ENCODE measurements around the gene ZFP36L2. TPM values are rescaled to one million over a fixed set of nuclear protein-coding genes. Genes with fewer than 3 reads are reported as not detected.

The ZFP36L2 gene
- total RNA-seq, 1 experiment from 2014 or later, result 10.6 TPM

DNA sequence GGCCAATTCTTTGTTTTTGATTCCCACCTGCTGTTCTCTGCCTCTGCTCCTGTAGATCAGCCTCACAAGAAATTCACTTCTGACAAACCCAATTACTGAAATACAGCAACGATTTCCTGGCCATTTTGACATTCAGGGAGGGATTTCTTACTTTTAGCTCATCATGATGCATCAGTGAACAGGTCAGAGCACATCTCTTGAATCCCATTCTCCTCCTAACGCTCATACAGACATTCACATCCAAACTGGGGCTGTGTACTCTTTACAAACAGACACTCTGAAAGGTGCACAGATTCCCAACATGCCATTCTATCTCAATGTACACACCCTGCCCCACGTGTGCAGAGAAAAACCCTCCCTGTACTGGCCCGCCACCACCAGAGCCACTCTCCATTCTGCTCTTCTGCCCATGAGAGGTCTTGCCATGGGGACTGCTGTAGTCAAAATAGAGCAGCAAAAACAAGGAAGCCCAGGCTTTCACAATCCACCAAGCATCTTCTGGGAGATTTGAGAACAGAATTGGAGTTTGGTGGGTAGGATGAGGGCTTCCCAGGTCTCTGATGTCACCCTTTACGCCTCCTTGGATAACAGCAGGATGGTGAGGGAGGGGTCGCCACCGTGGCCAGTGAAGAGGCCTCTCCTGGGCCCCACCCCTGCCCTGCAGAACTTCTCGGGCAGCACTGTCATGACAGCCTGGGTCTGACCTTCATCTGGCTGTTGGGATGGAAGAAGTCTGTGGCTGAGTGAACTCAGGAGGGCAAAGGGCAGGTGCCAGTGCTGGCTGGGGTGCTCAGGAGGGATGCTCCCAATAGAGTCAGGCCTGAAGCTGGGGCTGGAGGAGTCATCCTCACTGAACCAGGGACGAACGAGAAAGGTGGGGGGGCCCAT, 41.9 kb upstream of the ZFP36L2 start:
- no peak overlapping the region for H2AFZ ChIP-seq (ENCODE audit: low read length)
- H3K79me2 ChIP-seq (ENCODE audit: low read length), result no peaks in the 10 kb centered on the region
- no peak for DNase-seq
- H3K9me2 ChIP-seq (replicated peaks; ENCODE audit: insufficient read depth, low read length), result no peaks in the 10 kb centered on the region
- H3K9me3 ChIP-seq (ENCODE audit: low read length), result no peaks in the 10 kb centered on the region
- no peaks in the 10 kb centered on the region for H4K20me1 ChIP-seq (ENCODE audit: insufficient read depth, low read depth, low read length)
- H3K36me3 ChIP-seq (ENCODE audit: insufficient read depth, low read length), result no peaks in the 10 kb centered on the region
- H3K4me1 ChIP-seq (ENCODE audit: low read length), result no peaks in the 10 kb centered on the region
- H3K4me3 ChIP-seq (ENCODE audit: low read length), result no peak overlapping the region
- no peaks in the 10 kb centered on the region for H3K27me3 ChIP-seq (ENCODE audit: low read length)
- H3K4me2 ChIP-seq (ENCODE audit: low read depth, low read length, poor library complexity, severe bottlenecking), result no peak overlapping the region
- no peak overlapping the region for H3K9ac ChIP-seq (ENCODE audit: low read length)
- no peak overlapping the region for H3K27ac ChIP-seq (ENCODE audit: low read length)

DNA sequence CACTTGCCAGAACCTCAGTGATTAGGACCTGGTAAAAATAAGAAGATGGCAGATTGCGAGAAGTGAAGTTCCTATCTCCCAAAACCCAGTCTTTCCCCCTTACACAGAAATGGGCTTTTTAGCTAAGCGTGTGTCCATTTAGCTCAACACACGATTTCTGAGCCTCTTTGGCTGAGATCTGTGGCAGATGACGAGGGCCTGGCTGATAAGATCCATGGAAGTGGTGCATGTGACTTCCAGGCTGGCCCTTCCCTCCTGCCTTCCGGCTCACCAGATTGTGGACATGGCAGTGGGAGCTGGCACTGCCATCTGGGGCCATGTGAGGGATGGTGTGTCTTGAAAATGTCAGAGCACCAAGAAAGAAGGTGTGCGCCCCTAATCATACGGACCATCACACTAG, 41.0 kb upstream of the ZFP36L2 start:
- Histone ChIP-seq H3K4me1 (ENCODE audit: low read length) (no peaks in the 10 kb centered on the region), H3K27me3 (ENCODE audit: low read length) (no peaks in the 10 kb centered on the region), H3K9ac (ENCODE audit: low read length) (no peak overlapping the region), H3K9me3 (ENCODE audit: low read length) (no peaks in the 10 kb centered on the region), H3K9me2 (replicated peaks; ENCODE audit: insufficient read depth, low read length) (no peaks in the 10 kb centered on the region), H4K20me1 (ENCODE audit: insufficient read depth, low read depth, low read length) (no peaks in the 10 kb centered on the region), H3K36me3 (ENCODE audit: insufficient read depth, low read length) (no peaks in the 10 kb centered on the region), H3K79me2 (ENCODE audit: low read length) (no peaks in the 10 kb centered on the region), H3K4me2 (ENCODE audit: low read depth, low read length, poor library complexity, severe bottlenecking) (no peak overlapping the region), H3K27ac (ENCODE audit: low read length) (no peak overlapping the region), H2AFZ (ENCODE audit: low read length) (no peak overlapping the region), H3K4me3 (ENCODE audit: low read length) (no peak overlapping the region)
- DNase-seq, result no peak

DNA sequence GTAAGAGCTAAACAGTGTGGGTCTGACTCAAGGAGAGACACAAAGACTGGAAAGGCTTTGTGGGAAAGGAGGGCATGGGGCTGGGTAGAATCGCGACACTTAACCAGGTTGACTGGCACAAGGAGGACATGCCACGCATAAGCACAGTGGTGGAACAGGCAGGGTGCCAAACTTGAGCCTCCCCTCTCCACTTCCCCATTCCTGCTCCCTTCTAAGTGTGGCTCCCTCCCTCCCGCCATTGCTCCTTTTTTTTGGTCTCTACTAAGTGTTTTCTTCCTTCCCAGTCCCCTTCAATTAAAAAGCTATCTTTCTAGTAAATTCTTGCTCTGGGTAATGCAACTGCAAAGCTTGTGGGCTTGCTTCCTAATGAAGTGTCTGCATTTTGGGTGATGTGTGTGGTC, 40.3 kb upstream of the ZFP36L2 start:
- no peaks in the 10 kb centered on the region for H4K20me1 ChIP-seq (ENCODE audit: insufficient read depth, low read depth, low read length)
- no peak overlapping the region for H3K4me3 ChIP-seq (ENCODE audit: low read length)
- no peak overlapping the region for H3K4me2 ChIP-seq (ENCODE audit: low read depth, low read length, poor library complexity, severe bottlenecking)
- no peak for DNase-seq
- no peaks in the 10 kb centered on the region for H3K79me2 ChIP-seq (ENCODE audit: low read length)
- no peaks in the 10 kb centered on the region for H3K27me3 ChIP-seq (ENCODE audit: low read length)
- no peak overlapping the region for H3K27ac ChIP-seq (ENCODE audit: low read length)
- H3K9me2 ChIP-seq (replicated peaks; ENCODE audit: insufficient read depth, low read length), result no peaks in the 10 kb centered on the region
- no peaks in the 10 kb centered on the region for H3K36me3 ChIP-seq (ENCODE audit: insufficient read depth, low read length)
- no peak overlapping the region for H3K9ac ChIP-seq (ENCODE audit: low read length)
- H3K4me1 ChIP-seq (ENCODE audit: low read length), result no peaks in the 10 kb centered on the region
- no peak overlapping the region for H2AFZ ChIP-seq (ENCODE audit: low read length)
- no peaks in the 10 kb centered on the region for H3K9me3 ChIP-seq (ENCODE audit: low read length)

DNA sequence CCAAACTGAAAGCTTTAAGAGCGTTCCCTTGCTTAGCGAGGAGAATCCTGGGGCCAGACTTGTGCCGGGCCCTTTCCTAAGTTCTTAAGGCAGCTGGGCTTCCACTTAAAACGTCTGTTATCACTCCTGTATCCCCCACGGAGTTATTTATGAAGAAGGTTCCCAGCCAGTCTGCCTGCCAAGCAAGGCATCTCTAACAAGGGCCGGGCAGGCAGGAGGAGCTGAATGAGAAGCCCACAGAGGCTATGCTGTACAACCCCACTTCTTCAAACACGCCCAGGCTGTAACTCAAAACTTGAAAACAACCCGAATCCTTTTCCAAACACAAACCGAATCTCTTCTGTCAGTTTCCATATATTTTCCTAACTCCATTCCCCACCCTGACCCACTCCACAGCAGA, 39.0 kb upstream of the ZFP36L2 start:
- Histone ChIP-seq H4K20me1 (ENCODE audit: insufficient read depth, low read depth, low read length) (no peaks in the 10 kb centered on the region), H2AFZ (ENCODE audit: low read length) (no peak overlapping the region), H3K27ac (ENCODE audit: low read length) (no peak overlapping the region), H3K9me2 (replicated peaks; ENCODE audit: insufficient read depth, low read length) (no peaks in the 10 kb centered on the region), H3K36me3 (ENCODE audit: insufficient read depth, low read length) (no peaks in the 10 kb centered on the region), H3K9ac (ENCODE audit: low read length) (no peak overlapping the region), H3K4me2 (ENCODE audit: low read depth, low read length, poor library complexity, severe bottlenecking) (no peak overlapping the region), H3K4me3 (ENCODE audit: low read length) (no peak overlapping the region), H3K27me3 (ENCODE audit: low read length) (no peaks in the 10 kb centered on the region), H3K79me2 (ENCODE audit: low read length) (no peaks in the 10 kb centered on the region), H3K4me1 (ENCODE audit: low read length) (no peaks in the 10 kb centered on the region), H3K9me3 (ENCODE audit: low read length) (no peaks in the 10 kb centered on the region)
- no peak for DNase-seq

DNA sequence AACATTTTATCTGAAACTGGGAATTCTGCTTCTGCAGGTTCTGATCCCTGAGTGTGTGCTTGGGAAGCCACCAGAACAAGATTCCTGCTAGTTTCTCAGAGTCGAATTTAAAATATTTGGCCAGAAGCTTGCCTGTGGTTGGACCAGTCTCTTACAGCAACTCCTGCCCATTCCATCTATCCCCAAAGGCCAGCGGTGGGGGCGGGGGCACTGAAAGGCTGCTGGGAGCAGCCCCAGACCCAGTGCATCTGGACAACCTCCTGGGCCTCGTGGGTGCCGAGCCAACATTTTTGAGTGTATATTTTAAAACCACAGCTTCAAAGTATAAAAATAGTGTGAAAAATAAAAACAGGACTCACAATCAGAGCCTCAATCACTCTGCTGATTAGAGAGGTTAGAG, 38.6 kb upstream of the ZFP36L2 start:
- Histone ChIP-seq H3K9me3 (ENCODE audit: low read length) (no peaks in the 10 kb centered on the region), H3K27ac (ENCODE audit: low read length) (no peak overlapping the region), H3K79me2 (ENCODE audit: low read length) (no peaks in the 10 kb centered on the region), H2AFZ (ENCODE audit: low read length) (no peak overlapping the region), H3K4me3 (ENCODE audit: low read length) (no peak overlapping the region), H3K4me1 (ENCODE audit: low read length) (no peaks in the 10 kb centered on the region), H3K9ac (ENCODE audit: low read length) (no peak overlapping the region), H3K4me2 (ENCODE audit: low read depth, low read length, poor library complexity, severe bottlenecking) (no peak overlapping the region), H4K20me1 (ENCODE audit: insufficient read depth, low read depth, low read length) (no peaks in the 10 kb centered on the region), H3K27me3 (ENCODE audit: low read length) (no peaks in the 10 kb centered on the region), H3K9me2 (replicated peaks; ENCODE audit: insufficient read depth, low read length) (no peaks in the 10 kb centered on the region), H3K36me3 (ENCODE audit: insufficient read depth, low read length) (no peaks in the 10 kb centered on the region)
- DNase-seq, result no peak

DNA sequence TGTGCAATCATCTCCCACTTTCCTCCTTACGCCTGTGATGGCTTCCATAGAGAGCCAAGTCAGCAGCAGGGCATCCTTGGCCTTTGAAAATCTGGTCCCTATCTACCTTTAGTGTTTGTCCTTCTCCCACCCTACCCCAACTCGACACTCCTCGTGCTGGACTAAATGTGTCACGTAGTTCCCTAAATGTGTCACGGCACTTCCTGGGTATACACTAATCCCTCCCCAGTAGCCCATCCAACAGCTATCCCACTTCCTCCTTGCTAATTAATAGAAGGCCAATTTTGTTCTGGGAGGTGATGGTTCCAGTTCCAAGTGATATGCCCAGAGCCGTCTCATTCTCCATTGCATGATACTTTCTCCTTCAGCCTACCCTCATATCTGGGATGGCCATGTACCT, 36.5 kb upstream of the ZFP36L2 start:
- H3K4me1 ChIP-seq (ENCODE audit: low read length), result no peaks in the 10 kb centered on the region
- no peak overlapping the region for H3K9ac ChIP-seq (ENCODE audit: low read length)

DNA sequence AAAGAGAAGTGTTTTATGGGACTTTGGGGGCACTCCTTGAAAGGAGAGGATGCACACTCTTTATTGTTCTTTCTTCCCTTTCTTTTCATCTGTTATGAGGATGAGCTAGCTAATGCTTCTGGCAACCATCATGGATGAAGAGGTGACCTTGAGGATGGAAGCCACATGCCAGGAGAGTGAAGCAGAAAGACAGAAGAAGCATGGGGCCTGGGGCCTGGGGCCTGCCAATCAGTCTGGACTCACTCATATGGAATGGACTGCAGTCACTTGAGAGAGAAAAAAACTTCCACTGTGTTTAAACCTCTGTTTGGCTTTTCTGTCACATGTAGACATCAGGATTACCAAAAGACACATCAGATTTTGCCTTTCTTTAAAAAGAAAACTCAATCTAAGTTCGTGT, 35.8 kb upstream of the ZFP36L2 start:
- no peak overlapping the region for H3K4me2 ChIP-seq (ENCODE audit: low read depth, low read length, poor library complexity, severe bottlenecking)
- no peak overlapping the region for H3K4me3 ChIP-seq (ENCODE audit: low read length)
- no peaks in the 10 kb centered on the region for H3K27me3 ChIP-seq (ENCODE audit: low read length)
- no peak overlapping the region for H3K27ac ChIP-seq (ENCODE audit: low read length)
- H3K36me3 ChIP-seq (ENCODE audit: insufficient read depth, low read length), result no peaks in the 10 kb centered on the region
- DNase-seq, result no peak
- no peak overlapping the region for H2AFZ ChIP-seq (ENCODE audit: low read length)
- H3K4me1 ChIP-seq (ENCODE audit: low read length), result no peaks in the 10 kb centered on the region
- H4K20me1 ChIP-seq (ENCODE audit: insufficient read depth, low read depth, low read length), result no peaks in the 10 kb centered on the region
- no peaks in the 10 kb centered on the region for H3K9me3 ChIP-seq (ENCODE audit: low read length)
- H3K79me2 ChIP-seq (ENCODE audit: low read length), result no peaks in the 10 kb centered on the region
- H3K9me2 ChIP-seq (replicated peaks; ENCODE audit: insufficient read depth, low read length), result no peaks in the 10 kb centered on the region
- H3K9ac ChIP-seq (ENCODE audit: low read length), result no peak overlapping the region

More for the DNA sequence above, 36.5 kb upstream of the ZFP36L2 start:
- Histone ChIP-seq H3K4me2 (ENCODE audit: low read depth, low read length, poor library complexity, severe bottlenecking) (no peak overlapping the region), H3K27me3 (ENCODE audit: low read length) (no peaks in the 10 kb centered on the region), H3K4me3 (ENCODE audit: low read length) (no peak overlapping the region), H2AFZ (ENCODE audit: low read length) (no peak overlapping the region), H3K27ac (ENCODE audit: low read length) (no peak overlapping the region), H4K20me1 (ENCODE audit: insufficient read depth, low read depth, low read length) (no peaks in the 10 kb centered on the region), H3K79me2 (ENCODE audit: low read length) (no peaks in the 10 kb centered on the region), H3K36me3 (ENCODE audit: insufficient read depth, low read length) (no peaks in the 10 kb centered on the region), H3K9me2 (replicated peaks; ENCODE audit: insufficient read depth, low read length) (no peaks in the 10 kb centered on the region), H3K9me3 (ENCODE audit: low read length) (no peaks in the 10 kb centered on the region)
- no peak for DNase-seq

DNA sequence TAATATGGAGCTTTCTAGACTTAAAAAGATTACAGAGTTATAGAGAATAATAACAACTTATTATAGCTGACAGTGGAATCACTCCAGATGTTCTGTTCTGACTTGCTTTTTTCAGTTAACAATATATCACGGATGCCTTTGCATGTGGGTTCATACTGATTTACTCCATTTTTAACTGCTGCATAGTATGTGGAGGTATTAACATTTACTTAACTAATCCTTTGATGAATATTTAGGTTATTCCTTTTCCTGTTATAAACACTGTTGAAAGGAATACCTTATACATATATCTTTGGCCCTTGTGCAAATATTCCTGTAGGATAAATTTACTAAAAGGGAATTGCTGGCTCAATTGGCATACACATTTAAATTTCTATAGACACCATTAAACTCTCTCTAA, 33.1 kb upstream of the ZFP36L2 start:
- Histone ChIP-seq H3K9ac (ENCODE audit: low read length) (no peak overlapping the region), H3K36me3 (ENCODE audit: insufficient read depth, low read length) (no peaks in the 10 kb centered on the region), H3K4me1 (ENCODE audit: low read length) (no peaks in the 10 kb centered on the region), H3K4me3 (ENCODE audit: low read length) (no peak overlapping the region), H3K27ac (ENCODE audit: low read length) (no peak overlapping the region), H3K9me3 (ENCODE audit: low read length) (no peaks in the 10 kb centered on the region), H3K4me2 (ENCODE audit: low read depth, low read length, poor library complexity, severe bottlenecking) (no peak overlapping the region), H2AFZ (ENCODE audit: low read length) (no peak overlapping the region), H3K79me2 (ENCODE audit: low read length) (no peaks in the 10 kb centered on the region), H4K20me1 (ENCODE audit: insufficient read depth, low read depth, low read length) (no peaks in the 10 kb centered on the region), H3K9me2 (replicated peaks; ENCODE audit: insufficient read depth, low read length) (no peaks in the 10 kb centered on the region), H3K27me3 (ENCODE audit: low read length) (no peaks in the 10 kb centered on the region)
- no peak for DNase-seq

Data from Karpas-422 (cell line).